Stimulated activated CD8-positive, alpha-beta memory T cell treated with anti-CD3 and anti-CD28 coated beads, Interleukin-4, amount 100 ng/mL, for 24 hours (primary cell): ENCODE data around the gene BCL2.

ENCODE experiments used
- DNase-seq: peaks from one replicate; pipeline ENCODE4 v3.0.0-alpha.2; 2020; ENCODE audit warnings: low read depth

The BCL2 gene

GRCh38 chr18:63286926-63287325 is 32.6 kb downstream of the BCL2 start:
- no peak for DNase-seq

- DNase-seq, result no peak
Observed at GRCh38 chr18:63284827-63285733, 34.5 kb downstream of the BCL2 start.

GRCh38 chr18:63284173-63284799 is 35.3 kb downstream of the BCL2 start:
- DNase-seq, result no peak

GRCh38 chr18:63283305-63284094 is 36.1 kb downstream of the BCL2 start:
- no peak for DNase-seq

- DNase-seq, result no peak
Observed at GRCh38 chr18:63282793-63283192, 36.8 kb downstream of the BCL2 start.

GRCh38 chr18:63273222-63273927 is 46.2 kb downstream of the BCL2 start:
- DNase-seq, result no peak

GRCh38 chr18:63272638-63273037 is 46.9 kb downstream of the BCL2 start:
- no peak for DNase-seq

- no peak for DNase-seq
Observed at GRCh38 chr18:63271881-63272299, 47.7 kb downstream of the BCL2 start.

GRCh38 chr18:63271148-63271547 is 48.4 kb downstream of the BCL2 start:
- DNase-seq, result no peak

- no peak for DNase-seq
Observed at GRCh38 chr18:63267975-63268721, 51.4 kb downstream of the BCL2 start.

- DNase-seq, result no peak
Observed at GRCh38 chr18:63266888-63267790, 52.4 kb downstream of the BCL2 start.

- no peak for DNase-seq
Observed at GRCh38 chr18:63265326-63265725, 54.2 kb downstream of the BCL2 start.

GRCh38 chr18:63264871-63265270 is 54.7 kb downstream of the BCL2 start:
- DNase-seq, result no peak

GRCh38 chr18:63263444-63263843 is 56.1 kb downstream of the BCL2 start:
- no peak for DNase-seq

GRCh38 chr18:63262369-63263335 is 56.9 kb downstream of the BCL2 start:
- no peak for DNase-seq

GRCh38 chr18:63261029-63261428 is 58.5 kb downstream of the BCL2 start:
- no peak for DNase-seq

- DNase-seq, result no peak
Observed at GRCh38 chr18:63260380-63260754, 59.2 kb downstream of the BCL2 start.

- DNase-seq, result no peak
Observed at GRCh38 chr18:63259567-63260379, 59.8 kb downstream of the BCL2 start.
